ENCODE measurements around the gene SYT17.
A peak's percentile ranks its signal among the peaks of the same experiment; 100 is the strongest.

SYT17 gene

GRCh38 chr16:19167710-19168370 is at the start of gene SYT17:
SYT17 (plus strand) TSS chr16:19168240; CDS start chr16:19168647, 407 bp downstream.
- peak; percentile 24 for DNase-seq

GRCh38 chr16:19118938-19119431 is 49.1 kb upstream of the SYT17 start:
- DNase-seq: peak; percentile 63

GRCh38 chr16:19119564-19119963 is 48.5 kb upstream of the SYT17 start:
- DNase-seq: no peak

- no peak for DNase-seq
Observed at GRCh38 chr16:19123535-19124178, 44.4 kb upstream of the SYT17 start.

GRCh38 chr16:19126300-19126699 is 41.7 kb upstream of the SYT17 start:
- DNase-seq: no peak

- no peak for DNase-seq
Observed at GRCh38 chr16:19127205-19127604, 40.8 kb upstream of the SYT17 start.

GRCh38 chr16:19127674-19128131 is 40.3 kb upstream of the SYT17 start:
- no peak for DNase-seq

GRCh38 chr16:19128454-19129200 is 39.4 kb upstream of the SYT17 start:
- DNase-seq: no peak

GRCh38 chr16:19130385-19130784 is 37.7 kb upstream of the SYT17 start:
- DNase-seq: no peak

GRCh38 chr16:19130852-19131824 is 36.9 kb upstream of the SYT17 start:
- DNase-seq: no peak

- DNase-seq: no peak
Observed at GRCh38 chr16:19131825-19132218, 36.2 kb upstream of the SYT17 start.

GRCh38 chr16:19132255-19132654 is 35.8 kb upstream of the SYT17 start:
- no peak for DNase-seq

GRCh38 chr16:19132898-19133297 is 35.1 kb upstream of the SYT17 start:
- no peak for DNase-seq

- DNase-seq: no peak
Observed at GRCh38 chr16:19133600-19133999, 34.4 kb upstream of the SYT17 start.

- no peak for DNase-seq
Observed at GRCh38 chr16:19135201-19135842, 32.7 kb upstream of the SYT17 start.

GRCh38 chr16:19135896-19136438 is 32.1 kb upstream of the SYT17 start:
- no peak for DNase-seq

GRCh38 chr16:19136549-19137196 is 31.4 kb upstream of the SYT17 start:
- DNase-seq: no peak

GRCh38 chr16:19137201-19138128 is 30.6 kb upstream of the SYT17 start:
- no peak for DNase-seq

- no peak for DNase-seq
Observed at GRCh38 chr16:19138601-19139000, 29.4 kb upstream of the SYT17 start.
